Prostate gland (tissue), 2 donors: Measurements from ENCODE around the gene CDT1. TPM values are rescaled to one million over a fixed set of nuclear protein-coding genes. Genes with fewer than 3 reads are reported as not detected.
"Not testable (repeated sequence)": the region's sequence is repeated elsewhere in the genome, so short reads cannot be mapped to it uniquely, and the experiment has no call there.

ENCODE experiments used
- DNase-seq: peaks from one replicate; pipeline ENCODE4 v3.0.0-alpha.2; 2019; ENCODE audit warnings: low spot score
- H3K27ac ChIP-seq, 2 donors: fragments of 200-600 bp; sonication (generic); 2 replicates each; pipeline ENCODE4 v1.5.1; 2017 to 2019
- H3K27me3 ChIP-seq: fragments of 200-600 bp; sonication (generic); replicated peaks from 2 replicates; pipeline ENCODE4 v1.5.1; 2019; ENCODE audit not compliant: insufficient read depth
- H3K36me3 ChIP-seq, 2 donors: fragments of 200-600 bp; sonication (generic); 1 replicate in 1 of 2; 2 replicates in 1 of 2; pipeline versions ENCODE4 v1.5.1 to v1.8.1; 2017 to 2019
- H3K4me1 ChIP-seq: fragments of 200-600 bp; sonication (generic); replicated peaks from 2 replicates; pipeline ENCODE4 v1.5.1; 2019
- H3K4me3 ChIP-seq, 2 donors: fragments of 200-600 bp; sonication (generic); 2 replicates each; pipeline ENCODE4 v1.5.1; 2017 to 2019
- H3K9me3 ChIP-seq: fragments of 200-600 bp; sonication (generic); 2 replicates; pipeline ENCODE4 v1.5.1; 2017
- CTCF ChIP-seq, 4 experiments: fragments of 200-600 bp in 2 of 4; fragments of 450-650 bp in 2 of 4; sonication (generic) in 2 of 4; IDR thresholded peaks; 1 replicate in 3 of 4; 2 replicates in 1 of 4; pipeline ENCODE4 v1.5.1; 2016 to 2019; ENCODE audit warnings: antibody characterized with exemption in 4 of 4, mild to moderate bottlenecking in 2 of 4, moderate library complexity in 2 of 4
- POLR2A ChIP-seq: fragments of 450-650 bp; IDR thresholded peaks from one replicate; pipeline ENCODE4 v1.6.1; 2016; ENCODE audit warnings: antibody characterized with exemption, mild to moderate bottlenecking
- POLR2AphosphoS5 ChIP-seq: sonication (generic); formaldehyde crosslinking; IDR thresholded peaks from one replicate; pipeline ENCODE4 v1.6.1; 2017; ENCODE audit warnings: antibody characterized with exemption
- WGBS: methylation state at CpG from one replicate; pipeline ENCODE4 v1.1.5; 2018; 5-methylcytosine and 5-hydroxymethylcytosine counted together
- intact Hi-C: fragments of 100-400 bp; cut with DNase I; formaldehyde crosslinking; loops from one replicate; pipeline ENCODE4 v1.14.2; 2022
- total RNA-seq, 2 donors: library from RNA; depleted of rRNA; stranded (reverse); fragments of >200 nt; gene quantifications; one replicate each; pipeline ENCODE4 v1.1.0, GENCODE V29; 2016

The CDT1 gene
- total RNA-seq, 2 donors from 2014 or later = 4.3 to 7.6 TPM

GRCh38 chr16:88769617-88770460 lies 33.8 kb upstream of the CDT1 start:
- DNase-seq = peak; percentile 82
- Histone ChIP-seq H3K4me3 (peak overlapping the region in 1 of 2 donors; percentile 21), H3K27ac (peak overlapping the region; percentile 93 to 94), H3K9me3 (no peaks in the 10 kb centered on the region), H3K27me3 (no peaks in the 10 kb centered on the region), H3K4me1 (peaks cover 54% of the 10 kb centered on the region), H3K36me3 (no peaks in the 10 kb centered on the region)
- 30% methylated on average over 29 of the region's 30 CpGs for WGBS
- intact Hi-C loops = no loop called here
- TF ChIP-seq POLR2A (peak; percentile 31), POLR2AphosphoS5 (peak; percentile 29), CTCF (IDR thresholded peaks at IDR 0.05) (no peak)

GRCh38 chr16:88770461-88771293 lies 32.9 kb upstream of the CDT1 start:
- DNase-seq = peak; percentile 70
- peak overlapping the region; percentile 93 to 94 for H3K27ac ChIP-seq

GRCh38 chr16:88771294-88771772 lies 32.3 kb upstream of the CDT1 start:
- Histone ChIP-seq H3K27me3 (no peaks in the 10 kb centered on the region), H3K36me3 (no peaks in the 10 kb centered on the region), H3K4me3 (no peak overlapping the region), H3K27ac (peak overlapping the region; percentile 93 to 94), H3K9me3 (no peaks in the 10 kb centered on the region), H3K4me1 (peaks cover 54% of the 10 kb centered on the region)
- TF ChIP-seq CTCF (IDR thresholded peaks at IDR 0.05) = no peak
- TF ChIP-seq POLR2AphosphoS5 = no peak
- no peak for TF ChIP-seq POLR2A
- no peak for DNase-seq
- intact Hi-C loops = no loop called here
- 74% methylated on average over 19 of the region's 19 CpGs for WGBS

More at GRCh38 chr16:88770461-88771293, 32.9 kb upstream of the CDT1 start:
- H3K36me3 ChIP-seq = no peaks in the 10 kb centered on the region
- intact Hi-C loops = no loop called here
- TF ChIP-seq CTCF (IDR thresholded peaks at IDR 0.05) (no peak), POLR2A (peak; percentile 39), POLR2AphosphoS5 (peak; percentile 72)
- H3K4me3 ChIP-seq = peak overlapping the region; percentile 0 to 21
- H3K9me3 ChIP-seq = no peaks in the 10 kb centered on the region
- no peaks in the 10 kb centered on the region for H3K27me3 ChIP-seq
- H3K4me1 ChIP-seq = peaks cover 54% of the 10 kb centered on the region
- WGBS = 12% methylated on average over 37 of the region's 41 CpGs

GRCh38 chr16:88771781-88772180 lies 31.8 kb upstream of the CDT1 start:
- intact Hi-C loops = not testable (repeated sequence)
- H3K27ac ChIP-seq = peak overlapping the region in 1 of 2 donors; percentile 94

More at GRCh38 chr16:88771781-88772180, 31.8 kb upstream of the CDT1 start:
- not testable (repeated sequence) for H3K27me3 ChIP-seq, H3K9me3 ChIP-seq, H3K4me3 ChIP-seq, H3K36me3 ChIP-seq, DNase-seq
- 94% methylated on average over 18 of the region's 23 CpGs for WGBS
- peaks cover 54% of the 10 kb centered on the region for H3K4me1 ChIP-seq
